Gastrocnemius medialis (tissue), 4 donors: Measurements from ENCODE around the gene ONECUT3.

Experiments used
- POLR2A ChIP-seq, 2 donors: fragments of 450-650 bp; IDR thresholded peaks; one replicate each; pipeline ENCODE4 v1.6.1; 2017; ENCODE audit warnings: antibody characterized with exemption in 2 of 2, mild to moderate bottlenecking in 2 of 2, moderate library complexity in 2 of 2
- TF ChIP-seq, protein P1 (sequence below), 5 experiments: fragments of 450-650 bp in 3 of 5; fragments of 200-600 bp in 2 of 5; sonication (generic) in 2 of 5; IDR thresholded peaks in 4 of 5; conservative IDR thresholded peaks in 1 of 5; 1 replicate in 4 of 5; 2 replicates in 1 of 5; pipeline ENCODE4 v1.5.1; 2016 to 2019; ENCODE audit warnings: antibody characterized with exemption in 5 of 5, mild to moderate bottlenecking in 3 of 5, moderate library complexity in 3 of 5

GRCh38 chr19:1744133-1744665 lies 9.1 kb upstream of the ONECUT3 start:
- TF ChIP-seq, protein P1, sequence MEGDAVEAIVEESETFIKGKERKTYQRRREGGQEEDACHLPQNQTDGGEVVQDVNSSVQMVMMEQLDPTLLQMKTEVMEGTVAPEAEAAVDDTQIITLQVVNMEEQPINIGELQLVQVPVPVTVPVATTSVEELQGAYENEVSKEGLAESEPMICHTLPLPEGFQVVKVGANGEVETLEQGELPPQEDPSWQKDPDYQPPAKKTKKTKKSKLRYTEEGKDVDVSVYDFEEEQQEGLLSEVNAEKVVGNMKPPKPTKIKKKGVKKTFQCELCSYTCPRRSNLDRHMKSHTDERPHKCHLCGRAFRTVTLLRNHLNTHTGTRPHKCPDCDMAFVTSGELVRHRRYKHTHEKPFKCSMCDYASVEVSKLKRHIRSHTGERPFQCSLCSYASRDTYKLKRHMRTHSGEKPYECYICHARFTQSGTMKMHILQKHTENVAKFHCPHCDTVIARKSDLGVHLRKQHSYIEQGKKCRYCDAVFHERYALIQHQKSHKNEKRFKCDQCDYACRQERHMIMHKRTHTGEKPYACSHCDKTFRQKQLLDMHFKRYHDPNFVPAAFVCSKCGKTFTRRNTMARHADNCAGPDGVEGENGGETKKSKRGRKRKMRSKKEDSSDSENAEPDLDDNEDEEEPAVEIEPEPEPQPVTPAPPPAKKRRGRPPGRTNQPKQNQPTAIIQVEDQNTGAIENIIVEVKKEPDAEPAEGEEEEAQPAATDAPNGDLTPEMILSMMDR (IDR thresholded peaks at IDR 0.05 in 4 of 5, conservative IDR thresholded peaks at IDR 0.05 in 1 of 5) = no peak
- TF ChIP-seq POLR2A (IDR thresholded peaks at IDR 0.05) = no peak
